Measurements from ENCODE around the gene KRT83.

Gene KRT83

DNA sequence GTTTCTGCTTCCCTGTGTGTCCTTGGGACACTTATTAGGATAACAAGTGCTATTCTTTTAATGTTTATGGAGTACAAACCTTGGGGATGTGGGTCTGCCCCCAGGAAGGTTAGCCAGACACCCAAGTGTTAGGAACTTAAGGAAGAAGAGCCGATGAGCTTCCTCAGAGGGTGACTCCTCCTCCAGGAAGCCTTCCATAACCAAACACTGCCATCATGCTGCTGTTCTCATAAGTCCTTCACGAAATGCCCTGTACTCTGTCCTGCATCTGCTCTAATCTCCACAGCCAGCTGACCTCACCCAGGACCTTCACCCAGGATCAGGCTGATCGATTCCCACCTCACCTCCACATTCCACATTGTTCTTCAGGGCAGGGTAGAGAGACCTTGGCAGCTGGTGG is 47.3 kb upstream of the KRT83 start:
- Histone ChIP-seq H3K36me3 (replicated peaks; ENCODE audit: insufficient read depth, low read length) (no peaks in the 10 kb centered on the region), H3K27me3 (replicated peaks; ENCODE audit: insufficient read depth, low read length) (peaks cover 95% of the 10 kb centered on the region)

DNA sequence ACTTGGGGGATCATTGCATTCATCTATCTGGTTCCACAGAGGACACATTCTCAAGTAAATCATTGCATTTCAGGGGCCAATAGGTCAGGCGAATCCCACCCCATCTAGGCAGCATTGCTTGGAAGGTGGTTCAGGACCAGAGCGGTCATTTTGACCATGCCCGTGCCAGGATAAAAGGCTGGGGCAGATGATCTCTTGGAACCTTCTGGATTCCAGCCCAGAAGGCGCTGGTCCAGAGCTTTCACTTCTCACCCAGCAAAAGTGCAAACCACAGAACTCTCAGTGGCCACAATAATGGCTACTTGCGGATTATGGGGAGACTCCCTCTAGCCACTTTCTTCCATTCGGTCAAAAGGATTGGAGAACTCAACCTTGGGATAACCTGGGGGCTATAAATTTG is 46.7 kb upstream of the KRT83 start:
- Histone ChIP-seq H3K9ac (ENCODE audit: low read length) (no peak overlapping the region), H4K20me1 (ENCODE audit: insufficient read depth, low read length) (no peaks in the 10 kb centered on the region), H2AFZ (ENCODE audit: low read length) (no peak overlapping the region), H3K79me2 (ENCODE audit: low read length) (no peaks in the 10 kb centered on the region), H3K27me3 (replicated peaks; ENCODE audit: insufficient read depth, low read length) (peaks cover 98% of the 10 kb centered on the region), H3K4me1 (ENCODE audit: low read length) (no peaks in the 10 kb centered on the region), H3K27ac (ENCODE audit: low read length) (no peak overlapping the region), H3K9me3 (replicated peaks; ENCODE audit: insufficient read depth, low read length) (no peaks in the 10 kb centered on the region), H3F3A (ENCODE audit: insufficient read depth, low read length) (no peaks in the 10 kb centered on the region), H3K9me2 (replicated peaks; ENCODE audit: insufficient read depth, low read length) (no peaks in the 10 kb centered on the region), H3K36me3 (replicated peaks; ENCODE audit: insufficient read depth, low read length) (no peaks in the 10 kb centered on the region), H3K4me3 (ENCODE audit: low read length) (no peak overlapping the region), H3K4me2 (ENCODE audit: low read depth, low read length) (no peak overlapping the region)
- DNase-seq = no peak
- TF ChIP-seq, protein P1, sequence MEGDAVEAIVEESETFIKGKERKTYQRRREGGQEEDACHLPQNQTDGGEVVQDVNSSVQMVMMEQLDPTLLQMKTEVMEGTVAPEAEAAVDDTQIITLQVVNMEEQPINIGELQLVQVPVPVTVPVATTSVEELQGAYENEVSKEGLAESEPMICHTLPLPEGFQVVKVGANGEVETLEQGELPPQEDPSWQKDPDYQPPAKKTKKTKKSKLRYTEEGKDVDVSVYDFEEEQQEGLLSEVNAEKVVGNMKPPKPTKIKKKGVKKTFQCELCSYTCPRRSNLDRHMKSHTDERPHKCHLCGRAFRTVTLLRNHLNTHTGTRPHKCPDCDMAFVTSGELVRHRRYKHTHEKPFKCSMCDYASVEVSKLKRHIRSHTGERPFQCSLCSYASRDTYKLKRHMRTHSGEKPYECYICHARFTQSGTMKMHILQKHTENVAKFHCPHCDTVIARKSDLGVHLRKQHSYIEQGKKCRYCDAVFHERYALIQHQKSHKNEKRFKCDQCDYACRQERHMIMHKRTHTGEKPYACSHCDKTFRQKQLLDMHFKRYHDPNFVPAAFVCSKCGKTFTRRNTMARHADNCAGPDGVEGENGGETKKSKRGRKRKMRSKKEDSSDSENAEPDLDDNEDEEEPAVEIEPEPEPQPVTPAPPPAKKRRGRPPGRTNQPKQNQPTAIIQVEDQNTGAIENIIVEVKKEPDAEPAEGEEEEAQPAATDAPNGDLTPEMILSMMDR (IDR thresholded peaks at IDR 0.05; ENCODE audit: low read length) = no peak
- TF ChIP-seq EZH2phosphoT487 (IDR thresholded peaks at IDR 0.05; ENCODE audit: low read length) = no peak
- TF ChIP-seq EZH2 (optimal IDR thresholded peaks at IDR 0.05; ENCODE audit: low read depth, low read length) = no peak

More for the DNA sequence above, 47.3 kb upstream of the KRT83 start:
- no peaks in the 10 kb centered on the region for H3K79me2 ChIP-seq (ENCODE audit: low read length)
- no peak for TF ChIP-seq EZH2 (optimal IDR thresholded peaks at IDR 0.05; ENCODE audit: low read depth, low read length)
- no peak overlapping the region for H3K4me3 ChIP-seq (ENCODE audit: low read length)
- H2AFZ ChIP-seq (ENCODE audit: low read length) = no peak overlapping the region
- no peak overlapping the region for H3K4me2 ChIP-seq (ENCODE audit: low read depth, low read length)
- H3K27ac ChIP-seq (ENCODE audit: low read length) = no peak overlapping the region
- no peaks in the 10 kb centered on the region for H3K4me1 ChIP-seq (ENCODE audit: low read length)
- H3F3A ChIP-seq (ENCODE audit: insufficient read depth, low read length) = no peaks in the 10 kb centered on the region
- no peaks in the 10 kb centered on the region for H4K20me1 ChIP-seq (ENCODE audit: insufficient read depth, low read length)
- no peaks in the 10 kb centered on the region for H3K9me3 ChIP-seq (replicated peaks; ENCODE audit: insufficient read depth, low read length)
- DNase-seq = no peak
- H3K9me2 ChIP-seq (replicated peaks; ENCODE audit: insufficient read depth, low read length) = no peaks in the 10 kb centered on the region
- H3K9ac ChIP-seq (ENCODE audit: low read length) = no peak overlapping the region

DNA sequence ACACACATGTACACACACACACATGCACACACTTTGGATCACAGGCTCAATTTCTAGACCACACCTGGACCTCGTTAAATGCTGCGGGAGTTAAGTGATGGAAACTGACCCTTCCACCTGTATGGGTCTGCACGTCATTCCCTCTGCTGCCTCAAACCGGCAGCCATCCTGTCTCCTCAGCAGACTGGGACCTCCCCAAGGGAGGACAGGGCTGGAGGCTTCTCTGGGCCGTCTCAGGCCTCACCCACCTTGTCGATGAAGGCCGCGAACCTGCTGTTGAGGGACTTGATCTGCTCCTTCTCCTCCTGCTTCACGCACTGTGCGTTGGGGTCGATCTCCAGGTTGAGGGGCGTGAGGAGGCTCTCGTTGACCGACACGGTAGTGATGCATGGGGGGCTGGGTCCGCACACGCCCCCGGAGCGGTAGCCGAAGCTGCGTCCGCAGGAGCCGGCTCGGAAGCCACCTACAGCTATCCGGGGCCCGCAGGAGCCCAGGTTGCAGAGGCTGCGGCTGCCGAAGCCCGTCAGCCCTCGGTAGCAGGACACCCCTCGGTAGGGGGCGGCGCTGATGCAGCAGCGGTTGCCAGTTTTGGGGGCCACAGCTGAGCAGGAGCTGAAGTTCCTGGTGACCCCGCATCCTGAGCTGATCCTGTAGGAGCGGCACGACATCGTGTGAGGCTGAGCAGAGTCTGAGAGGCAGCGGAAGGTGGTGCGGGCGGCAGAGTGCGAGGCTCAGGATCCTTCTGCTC is 45.7 kb upstream of the KRT83 start, which contains the start of gene KRT85:
Gene KRT85 (minus strand): TSS at position 744 of the 748 bp plus-strand sequence. CDS start 76 bp downstream, at position 668.
- no peak for DNase-seq
- Histone ChIP-seq H3K4me3 (ENCODE audit: low read length) (no peak within 1 kb of the TSS), H4K20me1 (ENCODE audit: insufficient read depth, low read length) (no peaks in the 10 kb centered on the region), H3K36me3 (replicated peaks; ENCODE audit: insufficient read depth, low read length) (no peaks in the 10 kb centered on the region), H3K9ac (ENCODE audit: low read length) (no peak within 1 kb of the TSS), H3K4me1 (ENCODE audit: low read length) (no peaks in the 10 kb centered on the region), H3K27ac (ENCODE audit: low read length) (no peak within 1 kb of the TSS), H3K27me3 (replicated peaks; ENCODE audit: insufficient read depth, low read length) (peaks cover 98% of the 10 kb centered on the region), H2AFZ (ENCODE audit: low read length) (no peak within 1 kb of the TSS), H3F3A (ENCODE audit: insufficient read depth, low read length) (no peaks in the 10 kb centered on the region), H3K9me3 (replicated peaks; ENCODE audit: insufficient read depth, low read length) (no peaks in the 10 kb centered on the region), H3K4me2 (ENCODE audit: low read depth, low read length) (no peak within 1 kb of the TSS), H3K79me2 (ENCODE audit: low read length) (no peaks in the 10 kb centered on the region), H3K9me2 (replicated peaks; ENCODE audit: insufficient read depth, low read length) (no peaks in the 10 kb centered on the region)
- no peak for TF ChIP-seq EZH2 (optimal IDR thresholded peaks at IDR 0.05; ENCODE audit: low read depth, low read length)
- no peak for TF ChIP-seq EZH2phosphoT487 (IDR thresholded peaks at IDR 0.05; ENCODE audit: low read length)
- TF ChIP-seq, protein P1 (IDR thresholded peaks at IDR 0.05; ENCODE audit: low read length) = no peak

DNA sequence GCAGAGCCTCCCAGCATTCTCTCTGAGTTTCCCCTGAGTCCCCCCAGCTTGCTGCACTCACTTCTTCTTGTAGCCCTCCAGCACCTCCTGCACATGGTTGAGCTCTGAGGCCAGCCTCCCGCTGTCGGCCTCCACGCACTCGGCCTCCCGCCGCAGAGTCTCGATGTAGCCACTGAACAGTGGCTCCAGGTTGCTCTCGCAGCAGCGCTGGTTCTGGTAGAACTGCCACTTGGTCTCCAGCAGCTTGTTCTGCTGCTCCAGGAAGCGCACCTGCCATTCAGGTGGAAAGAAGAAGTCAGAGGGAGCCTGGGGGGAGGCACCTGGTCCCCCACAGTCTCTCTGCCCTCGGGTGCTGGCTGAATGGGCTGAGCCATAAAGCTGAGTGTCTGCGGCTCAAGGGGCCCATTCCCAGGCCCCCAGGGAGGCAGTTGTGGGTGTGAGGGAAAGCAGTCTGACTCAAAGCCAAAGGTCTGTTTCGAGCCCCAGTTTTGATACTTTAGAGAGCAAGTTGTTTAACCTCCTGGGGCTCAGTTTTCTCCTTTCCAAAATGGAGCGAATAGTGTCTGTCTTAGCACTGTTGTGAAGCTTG is 43.8 kb upstream of the KRT83 start:
- Histone ChIP-seq H3K27ac (ENCODE audit: low read length) (no peak overlapping the region), H3K4me3 (ENCODE audit: low read length) (no peak overlapping the region), H3K9me2 (replicated peaks; ENCODE audit: insufficient read depth, low read length) (no peaks in the 10 kb centered on the region), H3F3A (ENCODE audit: insufficient read depth, low read length) (no peaks in the 10 kb centered on the region), H3K9ac (ENCODE audit: low read length) (no peak overlapping the region), H3K4me1 (ENCODE audit: low read length) (no peaks in the 10 kb centered on the region), H3K36me3 (replicated peaks; ENCODE audit: insufficient read depth, low read length) (no peaks in the 10 kb centered on the region), H3K4me2 (ENCODE audit: low read depth, low read length) (no peak overlapping the region), H3K79me2 (ENCODE audit: low read length) (no peaks in the 10 kb centered on the region), H3K27me3 (replicated peaks; ENCODE audit: insufficient read depth, low read length) (peaks cover 97% of the 10 kb centered on the region), H2AFZ (ENCODE audit: low read length) (no peak overlapping the region), H3K9me3 (replicated peaks; ENCODE audit: insufficient read depth, low read length) (no peaks in the 10 kb centered on the region), H4K20me1 (ENCODE audit: insufficient read depth, low read length) (no peaks in the 10 kb centered on the region)
- TF ChIP-seq, protein P1 (IDR thresholded peaks at IDR 0.05; ENCODE audit: low read length) = no peak
- TF ChIP-seq EZH2 (optimal IDR thresholded peaks at IDR 0.05; ENCODE audit: low read depth, low read length) (no peak), EZH2phosphoT487 (IDR thresholded peaks at IDR 0.05; ENCODE audit: low read length) (no peak)
- no peak for DNase-seq
